ENCODE data around the gene PDSS2.

Gene PDSS2

GRCh38 chr6:107390685-107391435 is 68.5 kb downstream of the PDSS2 start:
- Histone ChIP-seq H3K9ac (ENCODE audit: low read depth, low read length, poor library complexity, severe bottlenecking) (no peak overlapping the region), H3K9me3 (ENCODE audit: insufficient read depth, low read depth, low read length) (peaks cover 16% of the 10 kb centered on the region), H3K4me2 (ENCODE audit: low read depth, low read length, poor library complexity, severe bottlenecking) (no peak overlapping the region), H3K27me3 (ENCODE audit: insufficient read depth, low read length, poor library complexity, severe bottlenecking) (no peaks in the 10 kb centered on the region), H2AFZ (ENCODE audit: low read length) (no peak overlapping the region), H3K79me2 (ENCODE audit: insufficient read depth, low read length) (no peaks in the 10 kb centered on the region), H4K20me1 (ENCODE audit: insufficient read depth, low read length, poor library complexity, severe bottlenecking) (no peaks in the 10 kb centered on the region), H3K36me3 (ENCODE audit: insufficient read depth, low read length) (peaks cover 11% of the 10 kb centered on the region), H3F3A (ENCODE audit: low read depth) (no peaks in the 10 kb centered on the region), H3K4me3 (ENCODE audit: low read length, poor library complexity, severe bottlenecking) (no peak overlapping the region), H3K4me1 (ENCODE audit: insufficient read depth, low read length, poor library complexity, severe bottlenecking) (no peaks in the 10 kb centered on the region), H3K9me2 (replicated peaks; ENCODE audit: low read depth, low read length) (no peaks in the 10 kb centered on the region)
- no peak for TF ChIP-seq EZH2phosphoT487 (IDR thresholded peaks at IDR 0.05; ENCODE audit: borderline replicate concordance)
- TF ChIP-seq CTCF (conservative IDR thresholded peaks at IDR 0.05; ENCODE audit: low read length) = no peak

GRCh38 chr6:107390056-107390455 is 69.3 kb downstream of the PDSS2 start:
- no peak overlapping the region for H3K4me3 ChIP-seq (ENCODE audit: low read length, poor library complexity, severe bottlenecking)
- H3K9ac ChIP-seq (ENCODE audit: low read depth, low read length, poor library complexity, severe bottlenecking) = no peak overlapping the region
- no peaks in the 10 kb centered on the region for H3F3A ChIP-seq (ENCODE audit: low read depth)
- TF ChIP-seq CTCF (conservative IDR thresholded peaks at IDR 0.05; ENCODE audit: low read length) = no peak
- no peak for TF ChIP-seq EZH2phosphoT487 (IDR thresholded peaks at IDR 0.05; ENCODE audit: borderline replicate concordance)
- H3K27me3 ChIP-seq (ENCODE audit: insufficient read depth, low read length, poor library complexity, severe bottlenecking) = no peaks in the 10 kb centered on the region
- H2AFZ ChIP-seq (ENCODE audit: low read length) = no peak overlapping the region
- no peak overlapping the region for H3K4me2 ChIP-seq (ENCODE audit: low read depth, low read length, poor library complexity, severe bottlenecking)
- no peaks in the 10 kb centered on the region for H3K4me1 ChIP-seq (ENCODE audit: insufficient read depth, low read length, poor library complexity, severe bottlenecking)
- no peaks in the 10 kb centered on the region for H3K79me2 ChIP-seq (ENCODE audit: insufficient read depth, low read length)
- H4K20me1 ChIP-seq (ENCODE audit: insufficient read depth, low read length, poor library complexity, severe bottlenecking) = no peaks in the 10 kb centered on the region
- peaks cover 11% of the 10 kb centered on the region for H3K36me3 ChIP-seq (ENCODE audit: insufficient read depth, low read length)
- peaks cover 16% of the 10 kb centered on the region for H3K9me3 ChIP-seq (ENCODE audit: insufficient read depth, low read depth, low read length)
- no peaks in the 10 kb centered on the region for H3K9me2 ChIP-seq (replicated peaks; ENCODE audit: low read depth, low read length)

- H3K79me2 ChIP-seq (ENCODE audit: insufficient read depth, low read length) = peaks cover 14% of the 10 kb centered on the region; the same call in 1 of the 2 replicates
- H3K27me3 ChIP-seq (ENCODE audit: insufficient read depth, low read length, poor library complexity, severe bottlenecking) = no peaks in the 10 kb centered on the region
Observed at GRCh38 chr6:107386904-107387303, 72.5 kb downstream of the PDSS2 start.

More at GRCh38 chr6:107386904-107387303, 72.5 kb downstream of the PDSS2 start:
- H3K9me2 ChIP-seq (replicated peaks; ENCODE audit: low read depth, low read length) = no peaks in the 10 kb centered on the region
- no peak overlapping the region for H2AFZ ChIP-seq (ENCODE audit: low read length)
- no peak overlapping the region for H3K4me2 ChIP-seq (ENCODE audit: low read depth, low read length, poor library complexity, severe bottlenecking)
- no peaks in the 10 kb centered on the region for H3K4me1 ChIP-seq (ENCODE audit: insufficient read depth, low read length, poor library complexity, severe bottlenecking)
- TF ChIP-seq EZH2phosphoT487 (IDR thresholded peaks at IDR 0.05; ENCODE audit: borderline replicate concordance) (no peak), CTCF (conservative IDR thresholded peaks at IDR 0.05; ENCODE audit: low read length) (no peak)
- no peaks in the 10 kb centered on the region for H3K9me3 ChIP-seq (ENCODE audit: insufficient read depth, low read depth, low read length)
- no peaks in the 10 kb centered on the region for H4K20me1 ChIP-seq (ENCODE audit: insufficient read depth, low read length, poor library complexity, severe bottlenecking)
- no peak overlapping the region for H3K4me3 ChIP-seq (ENCODE audit: low read length, poor library complexity, severe bottlenecking)
- H3K36me3 ChIP-seq (ENCODE audit: insufficient read depth, low read length) = no peaks in the 10 kb centered on the region
- H3K9ac ChIP-seq (ENCODE audit: low read depth, low read length, poor library complexity, severe bottlenecking) = no peak overlapping the region
- no peaks in the 10 kb centered on the region for H3F3A ChIP-seq (ENCODE audit: low read depth)
